ENCODE results near the gene SRP72.

The SRP72 gene

GRCh38 chr4:56544573-56545131 lies 77.2 kb downstream of the SRP72 start:
- peak; percentile 69 for DNase-seq (ENCODE audit: low read depth, low spot score)

- DNase-seq (ENCODE audit: low read depth, low spot score), result no peak
Observed at GRCh38 chr4:56550642-56551041, 83.2 kb downstream of the SRP72 start.

DNA sequence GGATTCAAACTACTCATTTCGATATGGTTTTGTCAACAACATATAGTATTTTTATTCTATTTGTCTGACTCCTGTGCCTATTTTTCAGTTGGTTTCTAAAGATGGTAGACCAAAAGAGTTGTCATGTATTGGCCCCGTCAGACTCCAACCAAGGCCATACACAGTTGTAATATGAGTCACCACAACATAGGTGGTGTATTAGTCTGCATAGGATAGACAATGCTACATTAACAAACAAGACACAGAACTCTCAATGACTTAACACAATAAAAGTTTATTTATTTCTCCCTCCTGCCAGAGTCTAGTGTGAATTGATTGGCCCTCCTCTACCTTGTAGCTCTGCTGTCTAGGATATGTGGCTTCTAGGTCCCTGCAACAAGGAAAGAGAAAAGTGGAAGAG lies 84.1 kb downstream of the SRP72 start:
- no peak for DNase-seq (ENCODE audit: low read depth, low spot score)

DNA sequence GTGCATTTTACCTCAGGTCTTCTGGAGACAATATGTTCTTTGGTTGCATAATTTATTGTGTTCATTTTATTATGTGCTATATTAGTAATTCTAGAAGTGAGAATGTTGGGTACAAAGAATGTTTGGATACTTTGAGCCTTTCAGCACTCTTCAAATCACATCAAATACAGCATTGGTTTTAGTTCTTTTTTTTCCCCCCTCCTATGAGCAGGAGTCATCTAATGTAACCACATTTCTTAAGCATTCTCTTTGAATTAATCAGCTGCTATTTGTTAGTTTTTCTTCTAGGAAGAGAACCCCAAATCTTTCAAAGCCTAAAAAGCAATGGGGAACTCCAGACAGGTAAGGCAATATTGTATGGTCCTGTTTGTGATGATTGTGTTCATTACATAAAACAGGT lies 84.9 kb downstream of the SRP72 start:
- no peak for DNase-seq (ENCODE audit: low read depth, low spot score)
